Lung (tissue), 12 donors: ENCODE measurements around the gene PRKG1. TPM values are rescaled to one million over a fixed set of nuclear protein-coding genes. Genes with fewer than 3 reads are reported as not detected.

Experiments used
- ATAC-seq: fragments of 200-7000 bp; cut with Tn5 transposase; one replicate; pipeline ENCODE4 v1.9.1; 2020; ENCODE audit warnings: moderate number of reproducible peaks; ENCODE audit not compliant: insufficient read depth, low FRiP score
- DNase-seq, 3 donors: peaks; one replicate each; pipeline ENCODE4 v3.0.0-alpha.2; 2013 to 2017
- H3K27ac ChIP-seq, 2 donors: one replicate each; pipeline ENCODE4 v1.5.1; 2013; ENCODE audit warnings: mild to moderate bottlenecking in 2 of 2, moderate library complexity in 2 of 2, control low read depth in 1 of 2, inconsistent platforms in 1 of 2, low read depth in 1 of 2, low read length in 1 of 2
- H3K27me3 ChIP-seq, 3 donors: one replicate each; pipeline ENCODE4 v1.5.1; 2013; ENCODE audit warnings: low read length in 2 of 3; ENCODE audit not compliant: control insufficient read depth in 3 of 3, insufficient read depth in 3 of 3
- H3K36me3 ChIP-seq, 4 donors: one replicate each; pipeline ENCODE4 v1.5.1; 2013; ENCODE audit warnings: low read length in 4 of 4, mild to moderate bottlenecking in 1 of 4, moderate library complexity in 1 of 4; ENCODE audit not compliant: control insufficient read depth in 4 of 4, insufficient read depth in 4 of 4
- H3K4me1 ChIP-seq, 5 donors: one replicate each; pipeline ENCODE4 v1.5.1; 2013; ENCODE audit warnings: low read length in 5 of 5, mild to moderate bottlenecking in 2 of 5, moderate library complexity in 1 of 5; ENCODE audit not compliant: control insufficient read depth in 5 of 5, insufficient read depth in 5 of 5
- H3K4me3 ChIP-seq: one replicate; pipeline ENCODE4 v1.5.1; 2013; ENCODE audit warnings: mild to moderate bottlenecking, control low read depth, moderate library complexity
- H3K9ac ChIP-seq, 2 donors: one replicate each; pipeline ENCODE4 v1.5.1; 2013; ENCODE audit warnings: low read length in 2 of 2, control low read depth in 1 of 2; ENCODE audit not compliant: insufficient read depth in 1 of 2
- H3K9me3 ChIP-seq, 4 donors: one replicate each; pipeline ENCODE4 v1.5.1; 2013; ENCODE audit warnings: low read length in 3 of 4, mild to moderate bottlenecking in 1 of 4, moderate library complexity in 1 of 4; ENCODE audit not compliant: control insufficient read depth in 4 of 4, insufficient read depth in 3 of 4
- WGBS, 2 donors: extraction: QIAGEN DNeasy Blood & Tissue Kit; methylation state at CpG; one replicate each; pipeline ENCODE4 v1.1.7; 2013; 5-methylcytosine and 5-hydroxymethylcytosine counted together
- polyA plus RNA-seq, 2 donors: library from polyadenylated mRNA; stranded (reverse); fragments of 200-250 nt; gene quantifications; one replicate each; pipeline ENCODE4 v1.2.1, GENCODE V29; 2013
- total RNA-seq, 2 donors: library from RNA; depleted of rRNA in 1 of 2; stranded (reverse); fragments of >200 nt in 1 of 2; gene quantifications; one replicate each; pipeline ENCODE4 v1.2.1, GENCODE V29; 2014 to 2021
- TF ChIP-seq, protein P1 (sequence below): IDR thresholded peaks from 2 replicates; pipeline ENCODE4 v1.5.1; 2012; ENCODE audit warnings: mild to moderate bottlenecking; ENCODE audit errors: control extremely low read depth, extremely low read depth
- donor health status: control.
- donor health status: control.
- donor health status: Bipolar disorder and iron deficiency.
- donor health status: healthy.
- donor health status: DM: yes; HTN: yes; CAD: no.

The PRKG1 gene
- total and polyA plus RNA-seq, 4 donors = 2.1 to 50.8 (median 15.1) TPM

DNA sequence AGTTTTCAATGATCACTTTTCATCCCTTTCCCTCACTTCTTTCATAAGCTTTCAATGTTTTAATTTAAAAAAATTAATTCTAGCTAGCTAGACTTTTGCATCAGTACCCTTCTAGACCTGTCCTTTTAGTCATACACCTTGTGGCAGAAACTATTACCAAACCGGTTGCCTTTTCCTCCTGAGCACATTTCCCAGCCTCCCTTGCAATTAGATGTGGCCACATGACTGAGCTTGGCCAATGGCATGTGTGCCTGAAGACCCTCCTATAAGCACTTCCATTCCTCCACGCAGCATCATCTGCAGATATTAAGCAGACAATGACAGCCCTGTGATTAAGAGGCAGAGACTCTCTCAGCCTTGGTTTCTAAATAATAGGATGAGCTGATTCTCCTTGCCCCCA is 1252.1 kb downstream of the PRKG1 start:
- ATAC-seq (no peak), DNase-seq (no peak)
- TF ChIP-seq, protein P1, sequence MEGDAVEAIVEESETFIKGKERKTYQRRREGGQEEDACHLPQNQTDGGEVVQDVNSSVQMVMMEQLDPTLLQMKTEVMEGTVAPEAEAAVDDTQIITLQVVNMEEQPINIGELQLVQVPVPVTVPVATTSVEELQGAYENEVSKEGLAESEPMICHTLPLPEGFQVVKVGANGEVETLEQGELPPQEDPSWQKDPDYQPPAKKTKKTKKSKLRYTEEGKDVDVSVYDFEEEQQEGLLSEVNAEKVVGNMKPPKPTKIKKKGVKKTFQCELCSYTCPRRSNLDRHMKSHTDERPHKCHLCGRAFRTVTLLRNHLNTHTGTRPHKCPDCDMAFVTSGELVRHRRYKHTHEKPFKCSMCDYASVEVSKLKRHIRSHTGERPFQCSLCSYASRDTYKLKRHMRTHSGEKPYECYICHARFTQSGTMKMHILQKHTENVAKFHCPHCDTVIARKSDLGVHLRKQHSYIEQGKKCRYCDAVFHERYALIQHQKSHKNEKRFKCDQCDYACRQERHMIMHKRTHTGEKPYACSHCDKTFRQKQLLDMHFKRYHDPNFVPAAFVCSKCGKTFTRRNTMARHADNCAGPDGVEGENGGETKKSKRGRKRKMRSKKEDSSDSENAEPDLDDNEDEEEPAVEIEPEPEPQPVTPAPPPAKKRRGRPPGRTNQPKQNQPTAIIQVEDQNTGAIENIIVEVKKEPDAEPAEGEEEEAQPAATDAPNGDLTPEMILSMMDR = no peak
- H3K9ac ChIP-seq = no peak overlapping the region
- no peaks in the 10 kb centered on the region for H3K9me3 ChIP-seq
- H3K4me3 ChIP-seq = no peak overlapping the region
- WGBS, 2 donors = 77 to 93% methylated on average over 2 of the region's 2 CpGs
- no peaks in the 10 kb centered on the region for H3K36me3 ChIP-seq
- no peaks in the 10 kb centered on the region for H3K27me3 ChIP-seq
- no peaks in the 10 kb centered on the region for H3K4me1 ChIP-seq
- H3K27ac ChIP-seq = no peak overlapping the region

DNA sequence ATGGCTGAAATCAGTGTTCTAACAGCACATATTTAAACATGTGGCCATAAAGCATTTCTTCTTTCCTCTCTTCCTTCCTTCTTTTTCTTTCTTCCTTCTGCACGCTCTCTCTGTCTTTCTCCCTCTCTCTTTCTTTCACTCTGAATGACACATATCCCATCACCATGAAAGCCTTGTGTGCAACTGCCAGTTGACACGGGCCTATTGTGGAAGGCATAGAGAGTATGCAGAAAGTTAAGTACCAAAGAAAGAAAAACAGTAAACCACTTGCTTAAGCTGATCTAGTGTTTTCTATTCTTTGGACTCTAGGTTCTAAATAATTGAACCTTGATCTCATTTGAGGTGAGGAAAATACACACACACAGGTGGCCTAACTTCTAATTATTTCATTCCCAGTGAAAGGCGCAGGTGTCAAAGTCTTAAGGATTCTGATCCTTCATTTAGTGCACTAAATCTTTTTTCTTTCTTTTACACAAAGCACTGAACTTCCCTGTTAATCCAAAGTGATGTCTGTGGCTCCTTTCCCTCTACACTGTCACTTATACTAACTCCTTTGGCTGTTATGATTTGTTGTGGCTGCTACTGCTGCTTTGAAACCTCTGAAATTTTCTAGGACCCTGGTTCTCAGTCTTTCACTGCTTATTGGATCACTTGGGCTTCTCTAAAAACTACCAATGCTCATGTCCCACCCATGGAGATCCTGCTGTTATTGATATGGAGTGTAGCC is 1257.5 kb downstream of the PRKG1 start:
- no peaks in the 10 kb centered on the region for H3K4me1 ChIP-seq
- no peak overlapping the region for H3K27ac ChIP-seq
- no peaks in the 10 kb centered on the region for H3K27me3 ChIP-seq
- H3K9me3 ChIP-seq = no peaks in the 10 kb centered on the region
- TF ChIP-seq, protein P1 = no peak
- 84 to 87% methylated on average over 3 of the region's 3 CpGs for WGBS, 2 donors
- DNase-seq = no peak
- no peak for ATAC-seq
- H3K4me3 ChIP-seq = no peak overlapping the region
- H3K36me3 ChIP-seq = no peaks in the 10 kb centered on the region
- H3K9ac ChIP-seq = no peak overlapping the region

DNA sequence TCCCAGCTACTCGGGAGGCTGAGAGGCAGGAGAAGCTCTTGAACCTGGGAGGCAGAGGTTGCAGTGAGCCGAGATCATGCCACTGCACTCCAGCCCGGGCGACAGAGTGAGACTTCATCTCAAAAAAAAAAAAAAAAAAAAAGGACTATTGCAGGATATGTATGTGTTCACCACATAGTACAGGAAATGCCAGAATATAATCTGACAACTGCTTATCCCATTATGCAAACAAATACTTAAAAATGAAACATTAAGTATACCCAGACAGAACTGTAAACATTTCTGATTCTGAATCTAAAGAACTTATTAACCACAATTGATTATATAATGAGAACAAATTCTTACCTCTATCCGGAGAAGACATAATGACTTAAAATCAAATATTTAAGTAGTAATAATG is 1258.5 kb downstream of the PRKG1 start:
- TF ChIP-seq, protein P1 = no peak
- no peak overlapping the region for H3K27ac ChIP-seq
- no peaks in the 10 kb centered on the region for H3K4me1 ChIP-seq
- no peaks in the 10 kb centered on the region for H3K27me3 ChIP-seq
- H3K4me3 ChIP-seq = no peak overlapping the region
- H3K9ac ChIP-seq = no peak overlapping the region
- H3K9me3 ChIP-seq = no peaks in the 10 kb centered on the region
- DNase-seq (peak in 1 of 3 donors; percentile 6), ATAC-seq (no peak)
- 57 to 78% methylated on average over 5 of the region's 5 CpGs for WGBS, 2 donors
- no peaks in the 10 kb centered on the region for H3K36me3 ChIP-seq

DNA sequence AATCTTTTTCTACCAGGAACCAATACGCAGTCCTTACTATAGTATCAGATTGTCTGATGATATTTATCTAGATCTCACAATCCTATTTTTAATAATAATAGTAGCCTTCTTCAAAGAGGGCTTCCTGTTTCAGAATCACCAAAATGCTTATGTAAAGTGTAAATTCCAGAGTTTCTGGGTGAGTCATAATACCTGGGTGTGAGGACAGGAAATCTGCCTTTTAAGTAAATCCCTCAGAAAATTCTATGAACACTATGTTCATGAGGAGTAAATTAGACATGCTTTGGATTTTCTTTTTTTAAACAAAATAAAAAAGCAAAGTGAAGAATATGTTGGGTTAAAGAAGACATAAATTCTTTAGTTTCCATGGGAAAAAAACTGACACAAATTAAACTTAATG is 1260.3 kb downstream of the PRKG1 start:
- Histone ChIP-seq H3K9me3 (no peaks in the 10 kb centered on the region), H3K4me3 (no peak overlapping the region), H3K4me1 (no peaks in the 10 kb centered on the region), H3K27me3 (no peaks in the 10 kb centered on the region), H3K9ac (no peak overlapping the region), H3K36me3 (no peaks in the 10 kb centered on the region), H3K27ac (no peak overlapping the region)
- 81 to 90% methylated on average over 1 of the region's 1 CpG for WGBS, 2 donors
- DNase-seq (no peak), ATAC-seq (no peak)
- TF ChIP-seq, protein P1 = no peak
